GM12875 (cell line): ENCODE results near the gene DNAJC21.
A peak's percentile ranks its signal among the peaks of the same experiment; 100 is the strongest.

Experiments
- H3K4me3 ChIP-seq: one replicate; pipeline ENCODE4 v1.5.1; 2011; ENCODE audit warnings: low read depth, low read length, control low read depth
- TF ChIP-seq, protein P1 (sequence below): IDR thresholded peaks from 2 replicates; pipeline ENCODE4 v1.5.1; 2011; ENCODE audit warnings: low read depth, mild to moderate bottlenecking, control low read depth, inconsistent platforms, low read length, moderate library complexity, borderline replicate concordance; ENCODE audit not compliant: insufficient read depth

Gene DNAJC21

GRCh38 chr5:34895641-34896419, 33.5 kb upstream of the DNAJC21 start:
- H3K4me3 ChIP-seq, result no peak overlapping the region
- TF ChIP-seq, protein P1, sequence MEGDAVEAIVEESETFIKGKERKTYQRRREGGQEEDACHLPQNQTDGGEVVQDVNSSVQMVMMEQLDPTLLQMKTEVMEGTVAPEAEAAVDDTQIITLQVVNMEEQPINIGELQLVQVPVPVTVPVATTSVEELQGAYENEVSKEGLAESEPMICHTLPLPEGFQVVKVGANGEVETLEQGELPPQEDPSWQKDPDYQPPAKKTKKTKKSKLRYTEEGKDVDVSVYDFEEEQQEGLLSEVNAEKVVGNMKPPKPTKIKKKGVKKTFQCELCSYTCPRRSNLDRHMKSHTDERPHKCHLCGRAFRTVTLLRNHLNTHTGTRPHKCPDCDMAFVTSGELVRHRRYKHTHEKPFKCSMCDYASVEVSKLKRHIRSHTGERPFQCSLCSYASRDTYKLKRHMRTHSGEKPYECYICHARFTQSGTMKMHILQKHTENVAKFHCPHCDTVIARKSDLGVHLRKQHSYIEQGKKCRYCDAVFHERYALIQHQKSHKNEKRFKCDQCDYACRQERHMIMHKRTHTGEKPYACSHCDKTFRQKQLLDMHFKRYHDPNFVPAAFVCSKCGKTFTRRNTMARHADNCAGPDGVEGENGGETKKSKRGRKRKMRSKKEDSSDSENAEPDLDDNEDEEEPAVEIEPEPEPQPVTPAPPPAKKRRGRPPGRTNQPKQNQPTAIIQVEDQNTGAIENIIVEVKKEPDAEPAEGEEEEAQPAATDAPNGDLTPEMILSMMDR, result no peak

- H3K4me3 ChIP-seq, result no peak overlapping the region
- TF ChIP-seq, protein P1, result no peak
These were observed 31.7 kb upstream of the DNAJC21 start for GRCh38 chr5:34897646-34898045.

DNA sequence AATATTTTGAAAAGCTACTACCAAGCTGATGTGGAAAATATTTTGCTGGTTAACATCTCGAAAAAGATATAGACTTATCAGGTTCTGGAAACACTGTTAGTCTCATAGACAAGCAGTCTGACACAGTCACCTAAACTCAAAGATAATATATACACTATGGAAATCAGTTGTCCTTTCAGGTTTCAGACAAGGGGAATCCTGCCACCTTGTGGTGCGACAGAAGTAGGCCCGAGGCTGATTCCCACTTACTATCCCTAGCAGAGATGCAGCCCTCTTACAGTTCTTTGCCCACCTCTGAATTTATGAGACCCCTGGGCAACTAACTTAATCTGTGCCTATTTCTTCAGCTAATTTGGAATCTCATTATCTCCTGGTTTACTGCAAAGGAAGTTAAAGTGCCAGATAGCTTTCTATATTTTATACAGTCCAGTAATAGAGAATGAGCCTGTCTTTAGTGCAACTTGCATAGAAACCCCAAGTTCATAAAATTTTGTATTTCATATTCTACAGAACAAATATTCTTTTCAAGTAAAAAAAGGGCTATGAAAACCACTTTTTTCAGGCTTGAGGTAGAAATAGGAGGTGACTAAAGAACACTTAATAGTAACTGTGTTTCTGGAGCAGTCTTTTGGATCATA, 31.0 kb upstream of the DNAJC21 start:
- TF ChIP-seq, protein P1, result peak; percentile 72

GRCh38 chr5:34899066-34899465, 30.3 kb upstream of the DNAJC21 start:
- no peak overlapping the region for H3K4me3 ChIP-seq
- TF ChIP-seq, protein P1, result no peak

More for the DNA sequence above, 31.0 kb upstream of the DNAJC21 start:
- H3K4me3 ChIP-seq, result no peak overlapping the region

GRCh38 chr5:34900652-34901051, 28.7 kb upstream of the DNAJC21 start:
- TF ChIP-seq, protein P1, result no peak
- H3K4me3 ChIP-seq, result no peak overlapping the region

- TF ChIP-seq, protein P1, result no peak
- H3K4me3 ChIP-seq, result no peak overlapping the region
These were observed 26.1 kb upstream of the DNAJC21 start for GRCh38 chr5:34903260-34903659.

GRCh38 chr5:34905564-34905963, 23.8 kb upstream of the DNAJC21 start:
- TF ChIP-seq, protein P1, result no peak
- no peak overlapping the region for H3K4me3 ChIP-seq
